Measurements from ENCODE around the gene SLK. TPM values are rescaled to one million over a fixed set of nuclear protein-coding genes. Genes with fewer than 3 reads are reported as not detected.

The SLK gene
- total RNA-seq, 1 donor from 2014 or later = 42.7 TPM

DNA sequence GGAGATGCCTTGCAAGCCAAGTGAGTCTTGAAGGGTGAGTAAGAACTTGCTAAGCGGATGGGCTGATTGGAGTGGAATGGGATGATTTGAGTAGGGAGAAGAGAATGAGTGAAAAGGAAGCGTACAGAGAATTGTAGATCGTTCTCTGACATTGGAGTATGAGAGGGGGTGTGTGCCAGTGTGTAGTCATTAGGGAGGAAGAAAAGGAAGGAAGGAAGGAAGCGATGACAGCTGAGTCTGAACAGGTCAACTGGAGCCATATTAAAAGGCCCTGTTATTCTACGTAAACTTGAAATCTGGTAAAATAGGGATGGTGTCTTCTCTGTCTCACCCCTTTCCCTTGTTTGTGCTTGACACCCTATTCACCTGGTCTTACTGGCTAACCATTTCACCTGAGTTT is 55.1 kb downstream of the SLK start:
- H3K36me3 Mint-ChIP-seq = peaks cover 13% of the 10 kb centered on the region
- TF ChIP-seq, protein P1, sequence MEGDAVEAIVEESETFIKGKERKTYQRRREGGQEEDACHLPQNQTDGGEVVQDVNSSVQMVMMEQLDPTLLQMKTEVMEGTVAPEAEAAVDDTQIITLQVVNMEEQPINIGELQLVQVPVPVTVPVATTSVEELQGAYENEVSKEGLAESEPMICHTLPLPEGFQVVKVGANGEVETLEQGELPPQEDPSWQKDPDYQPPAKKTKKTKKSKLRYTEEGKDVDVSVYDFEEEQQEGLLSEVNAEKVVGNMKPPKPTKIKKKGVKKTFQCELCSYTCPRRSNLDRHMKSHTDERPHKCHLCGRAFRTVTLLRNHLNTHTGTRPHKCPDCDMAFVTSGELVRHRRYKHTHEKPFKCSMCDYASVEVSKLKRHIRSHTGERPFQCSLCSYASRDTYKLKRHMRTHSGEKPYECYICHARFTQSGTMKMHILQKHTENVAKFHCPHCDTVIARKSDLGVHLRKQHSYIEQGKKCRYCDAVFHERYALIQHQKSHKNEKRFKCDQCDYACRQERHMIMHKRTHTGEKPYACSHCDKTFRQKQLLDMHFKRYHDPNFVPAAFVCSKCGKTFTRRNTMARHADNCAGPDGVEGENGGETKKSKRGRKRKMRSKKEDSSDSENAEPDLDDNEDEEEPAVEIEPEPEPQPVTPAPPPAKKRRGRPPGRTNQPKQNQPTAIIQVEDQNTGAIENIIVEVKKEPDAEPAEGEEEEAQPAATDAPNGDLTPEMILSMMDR (IDR thresholded peaks at IDR 0.05) = no peak
- no peak for TF ChIP-seq EZH2phosphoT487 (IDR thresholded peaks at IDR 0.05)
- no peak for TF ChIP-seq EZH2 (IDR thresholded peaks at IDR 0.05)

DNA sequence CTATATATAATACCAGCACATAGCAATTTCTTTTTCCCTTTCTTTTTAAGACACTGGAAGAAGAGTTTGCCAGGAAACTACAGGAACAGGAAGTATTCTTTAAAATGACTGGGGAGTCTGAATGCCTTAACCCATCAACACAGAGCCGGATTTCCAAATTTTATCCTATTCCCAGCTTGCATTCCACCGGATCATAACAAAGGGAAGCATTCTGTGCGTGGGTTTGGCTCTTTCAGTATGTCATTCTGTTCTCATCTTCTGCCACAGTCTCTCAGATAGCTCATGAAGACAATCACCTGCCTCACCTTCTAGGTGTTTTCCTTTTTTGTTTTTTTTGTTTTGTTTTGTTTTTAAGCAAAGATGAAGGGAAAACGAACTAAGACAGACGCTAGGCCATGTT is 58.6 kb downstream of the SLK start:
- no peak overlapping the region for H2AFZ ChIP-seq (replicated peaks)
- no peaks in the 10 kb centered on the region for H3K36me3 ChIP-seq
- H3K27me3 ChIP-seq = no peaks in the 10 kb centered on the region
- no peak overlapping the region for H3K4me3 Mint-ChIP-seq
- no peak overlapping the region for H3K4me3 ChIP-seq
- peaks cover 14% of the 10 kb centered on the region for H3K36me3 Mint-ChIP-seq
- no peaks in the 10 kb centered on the region for H3K9me3 Mint-ChIP-seq
- H3K27ac Mint-ChIP-seq = no peak overlapping the region
- no peaks in the 10 kb centered on the region for H3K27me3 Mint-ChIP-seq (ENCODE audit: insufficient read depth, low read depth)
- no peak for TF ChIP-seq EZH2 (IDR thresholded peaks at IDR 0.05)
- TF ChIP-seq, protein P1 (IDR thresholded peaks at IDR 0.05) = no peak
- no peak for TF ChIP-seq EZH2phosphoT487 (IDR thresholded peaks at IDR 0.05)
- no peaks in the 10 kb centered on the region for H3K4me1 Mint-ChIP-seq
- H3K9ac ChIP-seq = no peak overlapping the region
- no peaks in the 10 kb centered on the region for H3K79me2 ChIP-seq (ENCODE audit: low read depth)
- no peaks in the 10 kb centered on the region for H4K20me1 ChIP-seq (ENCODE audit: low read depth)
- no peak overlapping the region for H3K27ac ChIP-seq
- H3K4me1 ChIP-seq = no peaks in the 10 kb centered on the region
- H3K9me3 ChIP-seq (ENCODE audit: low read depth) = no peaks in the 10 kb centered on the region
- H3F3A ChIP-seq (ENCODE audit: low read depth) = peaks cover 4% of the 10 kb centered on the region
- no peak for DNase-seq (ENCODE audit: low spot score)
- H3K4me2 ChIP-seq = no peak overlapping the region

More for the DNA sequence above, 55.1 kb downstream of the SLK start:
- Histone ChIP-seq H3K4me2 (no peak overlapping the region), H3K79me2 (ENCODE audit: low read depth) (no peaks in the 10 kb centered on the region), H3K4me3 (no peak overlapping the region), H4K20me1 (ENCODE audit: low read depth) (no peaks in the 10 kb centered on the region), H3K9me3 (ENCODE audit: low read depth) (no peaks in the 10 kb centered on the region), H3K27me3 (no peaks in the 10 kb centered on the region), H2AFZ (replicated peaks) (no peak overlapping the region), H3K4me1 (no peaks in the 10 kb centered on the region), H3K36me3 (no peaks in the 10 kb centered on the region), H3K27ac (no peak overlapping the region), H3K9ac (no peak overlapping the region), H3F3A (ENCODE audit: low read depth) (no peaks in the 10 kb centered on the region)
- no peak for DNase-seq (ENCODE audit: low spot score)
- Mint-ChIP-seq H3K4me1 (no peaks in the 10 kb centered on the region), H3K27ac (no peak overlapping the region), H3K27me3 (ENCODE audit: insufficient read depth, low read depth) (no peaks in the 10 kb centered on the region), H3K4me3 (no peak overlapping the region), H3K9me3 (no peaks in the 10 kb centered on the region)

DNA sequence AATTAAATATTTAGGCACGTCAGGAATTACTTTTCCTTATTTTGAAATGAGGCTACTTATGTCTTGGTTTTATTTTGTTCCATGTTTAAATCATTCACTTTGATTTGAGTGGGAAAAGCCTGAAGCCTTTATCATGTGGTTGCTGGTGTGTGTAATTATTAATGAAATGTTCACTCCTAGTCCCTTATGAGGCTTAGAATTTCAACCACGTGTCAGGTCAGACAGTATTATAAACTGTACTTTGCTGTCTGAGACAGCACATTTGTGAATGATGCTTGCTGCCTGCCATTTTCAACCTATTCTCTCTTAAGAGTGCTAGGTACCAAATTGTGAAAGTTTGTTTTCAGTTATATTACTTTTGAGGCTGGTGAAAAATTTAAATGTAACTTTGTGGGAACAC is 59.8 kb downstream of the SLK start:
- peaks cover 4% of the 10 kb centered on the region for H3F3A ChIP-seq (ENCODE audit: low read depth)
- no peak overlapping the region for H2AFZ ChIP-seq (replicated peaks)
- no peaks in the 10 kb centered on the region for H3K27me3 Mint-ChIP-seq (ENCODE audit: insufficient read depth, low read depth)
- no peaks in the 10 kb centered on the region for H3K9me3 ChIP-seq (ENCODE audit: low read depth)
- TF ChIP-seq EZH2 (IDR thresholded peaks at IDR 0.05) = no peak
- TF ChIP-seq, protein P1 (IDR thresholded peaks at IDR 0.05) = no peak
- TF ChIP-seq EZH2phosphoT487 (IDR thresholded peaks at IDR 0.05) = no peak
- no peak overlapping the region for H3K27ac Mint-ChIP-seq
- H3K4me1 Mint-ChIP-seq = no peaks in the 10 kb centered on the region
- peaks cover 4% of the 10 kb centered on the region for H3K4me1 ChIP-seq
- H3K36me3 Mint-ChIP-seq = peaks cover 13% of the 10 kb centered on the region
- no peaks in the 10 kb centered on the region for H3K27me3 ChIP-seq
- no peaks in the 10 kb centered on the region for H3K79me2 ChIP-seq (ENCODE audit: low read depth)
- no peaks in the 10 kb centered on the region for H3K9me3 Mint-ChIP-seq
- no peak overlapping the region for H3K4me3 ChIP-seq
- H3K4me2 ChIP-seq = no peak overlapping the region
- DNase-seq (ENCODE audit: low spot score) = no peak
- H3K27ac ChIP-seq = no peak overlapping the region
- no peaks in the 10 kb centered on the region for H3K36me3 ChIP-seq
- H3K4me3 Mint-ChIP-seq = no peak overlapping the region
- no peak overlapping the region for H3K9ac ChIP-seq
- no peaks in the 10 kb centered on the region for H4K20me1 ChIP-seq (ENCODE audit: low read depth)

All from neural progenitor cell (in vitro differentiated cells).